Endothelial cell of umbilical vein (primary cell): ENCODE results near the gene TUBB4A.

Experiments
- EZH2 ChIP-seq: IDR thresholded peaks from 2 replicates; pipeline ENCODE4 v1.6.1; 2012; ENCODE audit warnings: borderline replicate concordance, low read depth, mild to moderate bottlenecking, moderate library complexity, low read length, inconsistent platforms; ENCODE audit not compliant: severe bottlenecking
- JUN ChIP-seq: IDR thresholded peaks from 2 replicates; pipeline ENCODE4 v1.6.1; 2011; ENCODE audit warnings: borderline replicate concordance, low read depth; ENCODE audit not compliant: insufficient read length, insufficient read depth
- MYC ChIP-seq: IDR thresholded peaks from one replicate; pipeline ENCODE4 v1.6.1; 2011; ENCODE audit warnings: mild to moderate bottlenecking, low read depth, low read length
- POLR2A ChIP-seq: IDR thresholded peaks from 2 replicates; pipeline ENCODE4 v1.6.1; 2012; ENCODE audit warnings: low read depth, mild to moderate bottlenecking, control low read depth, low read length
- POLR2AphosphoS5 ChIP-seq: IDR thresholded peaks from 2 replicates; pipeline ENCODE4 v1.6.1; 2012; ENCODE audit warnings: low read depth, mild to moderate bottlenecking, control low read depth, low read length, moderate library complexity; ENCODE audit not compliant: insufficient read depth
- TF ChIP-seq, protein P1 (sequence below), 2 donors: IDR thresholded peaks; 1 replicate in 1 of 2; 2 replicates in 1 of 2; pipeline ENCODE4 v1.5.1; 2011; ENCODE audit warnings: low read length in 2 of 2, mild to moderate bottlenecking in 2 of 2, moderate library complexity in 2 of 2, control low read depth in 1 of 2, inconsistent platforms in 1 of 2, low read depth in 1 of 2; ENCODE audit not compliant: insufficient read depth in 1 of 2; ENCODE audit errors: extremely low read depth in 1 of 2
- TF ChIP-seq, protein P2 (sequence below): IDR thresholded peaks from 2 replicates; pipeline ENCODE4 v1.6.1; 2011; ENCODE audit not compliant: insufficient read depth, insufficient read length

DNA sequence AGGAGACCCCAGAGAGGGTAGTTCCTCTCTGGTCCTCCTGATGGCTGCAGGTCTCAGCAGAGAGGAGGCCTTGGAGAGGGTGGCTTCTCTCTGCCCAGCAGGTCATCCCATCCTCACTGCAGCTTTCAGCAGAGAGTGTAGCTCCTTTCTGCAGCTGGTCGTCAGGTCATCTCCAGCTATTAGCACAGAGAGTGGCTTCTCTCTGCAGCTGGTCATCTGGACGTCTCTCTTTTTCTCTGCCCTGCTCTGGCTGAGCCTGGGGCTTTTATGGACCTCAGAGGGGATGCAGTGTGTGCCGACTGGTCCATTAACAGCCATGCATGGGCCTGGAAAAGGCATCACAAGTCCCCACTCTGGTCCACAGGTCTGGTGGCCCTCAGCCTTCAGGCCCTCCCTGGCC, 49.0 kb upstream of the TUBB4A start:
- TF ChIP-seq, protein P1, sequence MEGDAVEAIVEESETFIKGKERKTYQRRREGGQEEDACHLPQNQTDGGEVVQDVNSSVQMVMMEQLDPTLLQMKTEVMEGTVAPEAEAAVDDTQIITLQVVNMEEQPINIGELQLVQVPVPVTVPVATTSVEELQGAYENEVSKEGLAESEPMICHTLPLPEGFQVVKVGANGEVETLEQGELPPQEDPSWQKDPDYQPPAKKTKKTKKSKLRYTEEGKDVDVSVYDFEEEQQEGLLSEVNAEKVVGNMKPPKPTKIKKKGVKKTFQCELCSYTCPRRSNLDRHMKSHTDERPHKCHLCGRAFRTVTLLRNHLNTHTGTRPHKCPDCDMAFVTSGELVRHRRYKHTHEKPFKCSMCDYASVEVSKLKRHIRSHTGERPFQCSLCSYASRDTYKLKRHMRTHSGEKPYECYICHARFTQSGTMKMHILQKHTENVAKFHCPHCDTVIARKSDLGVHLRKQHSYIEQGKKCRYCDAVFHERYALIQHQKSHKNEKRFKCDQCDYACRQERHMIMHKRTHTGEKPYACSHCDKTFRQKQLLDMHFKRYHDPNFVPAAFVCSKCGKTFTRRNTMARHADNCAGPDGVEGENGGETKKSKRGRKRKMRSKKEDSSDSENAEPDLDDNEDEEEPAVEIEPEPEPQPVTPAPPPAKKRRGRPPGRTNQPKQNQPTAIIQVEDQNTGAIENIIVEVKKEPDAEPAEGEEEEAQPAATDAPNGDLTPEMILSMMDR (IDR thresholded peaks at IDR 0.05; ENCODE audit: extremely low read depth in 1 of 2, insufficient read depth in 1 of 2, low read depth in 1 of 2, low read length in 2 of 2), result no peak
- TF ChIP-seq POLR2AphosphoS5 (no peak), EZH2 (no peak), POLR2A (no peak), MYC (no peak), JUN (no peak)
- TF ChIP-seq, protein P2, sequence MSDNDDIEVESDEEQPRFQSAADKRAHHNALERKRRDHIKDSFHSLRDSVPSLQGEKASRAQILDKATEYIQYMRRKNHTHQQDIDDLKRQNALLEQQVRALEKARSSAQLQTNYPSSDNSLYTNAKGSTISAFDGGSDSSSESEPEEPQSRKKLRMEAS, result no peak
